ENCODE results near the gene C11orf16. TPM values are rescaled to one million over a fixed set of nuclear protein-coding genes. Genes with fewer than 3 reads are reported as not detected.

Gene C11orf16
- total RNA-seq: not detected in 2 replicates

GRCh38 chr11:8932564-8933180 lies at the start of gene C11orf16:
TSS of gene C11orf16 (minus strand) at chr11:8932947. CDS start at chr11:8932308, 639 bp downstream.

GRCh38 chr11:8964324-8965320 lies 31.9 kb upstream of the C11orf16 start, which contains the start of gene TMEM9B:
TSS of gene TMEM9B (minus strand) at chr11:8964442. CDS start at chr11:8964313, 129 bp downstream.

GRCh38 chr11:8942518-8943066 lies 9.8 kb upstream of the C11orf16 start, which contains the start of gene ASCL3:
TSS of gene ASCL3 (minus strand) at chr11:8943016. CDS start at chr11:8938161, 4,855 bp downstream.

GRCh38 chr11:8911029-8911823 lies 21.5 kb downstream of the C11orf16 start, which contains the start of gene AKIP1:
TSS of gene AKIP1 (plus strand) at chr11:8911189. CDS start at chr11:8911450, 261 bp downstream.

Small RNAs within 50 kb of the gene (small RNA-seq; reads per million reads assigned to genes)
- gene RF00019: not detected

Other genes with a start within 250 kb of the C11orf16 start
- 18.3 and 21.9 TPM in 2 replicates for gene AKIP1, start 21.8 kb downstream of the C11orf16 start, total RNA-seq
- not detected in 2 replicates for gene ASCL3, start 10.1 kb upstream of the C11orf16 start, total RNA-seq
- gene TMEM9B, start 31.5 kb upstream of the C11orf16 start, total RNA-seq: 36.1 and 39.4 TPM in 2 replicates
- 16.9 and 20.0 TPM in 2 replicates for gene NRIP3, start 71.1 kb upstream of the C11orf16 start, total RNA-seq
- 0.50 and 0.80 TPM in 2 replicates for gene SCUBE2, start 158.7 kb upstream of the C11orf16 start, total RNA-seq